Activated CD4-positive, alpha-beta T cell treated with anti-CD3 and anti-CD28 coated beads for 36 hours (primary cell): Measurements from ENCODE around the gene NMNAT2. TPM values are rescaled to one million over a fixed set of nuclear protein-coding genes. Genes with fewer than 3 reads are reported as not detected.

Experiments used
- ATAC-seq: fragments of 200-7000 bp; cut with Tn5 transposase; one replicate; pipeline ENCODE4 v1.10.0; 2021; ENCODE audit warnings: mild to moderate bottlenecking, moderate library complexity
- CTCF ChIA-PET: fragments of 350-600 bp; sonication (Branson Sonifier 250); formaldehyde crosslinking; loops from one replicate; lab custom pipeline; 2021; ENCODE audit warnings: antibody characterized with exemption; lab: Charles Lee
- POLR2A ChIA-PET: fragments of 350-600 bp; sonication (Branson Sonifier 250); formaldehyde crosslinking; loops from one replicate; lab custom pipeline; 2021; ENCODE audit warnings: antibody characterized with exemption, inconsistent platforms; lab: Charles Lee
- DNase-seq: peaks from one replicate; pipeline ENCODE4 v3.0.0-alpha.2; 2020
- H3K27ac Mint-ChIP-seq: one replicate; pipeline ENCODE4 v1.8.0; 2021; ENCODE audit warnings: mixed read lengths
- H3K27me3 Mint-ChIP-seq: one replicate; pipeline ENCODE4 v1.8.0; 2021; ENCODE audit warnings: mixed read lengths
- H3K36me3 Mint-ChIP-seq: one replicate; pipeline ENCODE4 v1.8.0; 2021; ENCODE audit warnings: low read depth, mixed read lengths
- H3K4me1 Mint-ChIP-seq: one replicate; pipeline ENCODE4 v1.8.0; 2021; ENCODE audit warnings: mixed read lengths
- H3K4me3 Mint-ChIP-seq: one replicate; pipeline ENCODE4 v1.8.0; 2021; ENCODE audit warnings: mild to moderate bottlenecking, moderate library complexity, mixed read lengths
- H3K9me3 Mint-ChIP-seq: one replicate; pipeline ENCODE4 v1.8.0; 2021; ENCODE audit warnings: low read depth, mixed read lengths
- intact Hi-C, 2 experiments: fragments of 100-400 bp; cut with DNase I in 1 of 2; cut with micrococcal nuclease in 1 of 2; formaldehyde crosslinking; loops; one replicate each; pipeline versions ENCODE4 v1.14.2 to v1.15.1; 2022 to 2024; cut with DNase I, micrococcal nuclease
- total RNA-seq, 2 experiments: library from RNA; stranded (reverse); gene quantifications; one replicate each; pipeline ENCODE4 v1.2.3, GENCODE V29; 2021

Gene NMNAT2
- total RNA-seq, 2 experiments from 2014 or later, result not detected

GRCh38 chr1:183308719-183309118 lies 109.5 kb downstream of the NMNAT2 start:
- intact Hi-C loops, result no loop called here
- H3K27ac Mint-ChIP-seq, result no peak overlapping the region
- no peaks in the 10 kb centered on the region for H3K9me3 Mint-ChIP-seq
- POLR2A ChIA-PET, result no interaction called here
- H3K36me3 Mint-ChIP-seq, result no peaks in the 10 kb centered on the region
- H3K4me1 Mint-ChIP-seq, result peaks cover 8% of the 10 kb centered on the region
- no peak overlapping the region for H3K4me3 Mint-ChIP-seq
- peaks cover 5% of the 10 kb centered on the region for H3K27me3 Mint-ChIP-seq
- ATAC-seq, result no peak
- CTCF ChIA-PET, result interaction anchor here (0.6 kb wide), 1 partner anchor 455 kb away, joined by 3 read pairs; no protein-coding TSS in a partner anchor
- no peak for DNase-seq

- ChIA-PET POLR2A (no interaction called here), CTCF (interaction anchor here (1.2 to 1.8 kb wide), 5 partner anchors 10 to 379 kb away, joined by 3 to 9 read pairs (median 4); no protein-coding TSS in a partner anchor)
- ATAC-seq (no peak), DNase-seq (no peak)
- Mint-ChIP-seq H3K9me3 (no peaks in the 10 kb centered on the region), H3K36me3 (no peaks in the 10 kb centered on the region), H3K27ac (no peak overlapping the region), H3K4me1 (peaks cover 8% of the 10 kb centered on the region), H3K27me3 (peaks cover 5% of the 10 kb centered on the region), H3K4me3 (no peak overlapping the region)
- intact Hi-C loops, result no loop called here
These were observed 111.7 kb downstream of the NMNAT2 start for GRCh38 chr1:183306317-183307042.

DNA sequence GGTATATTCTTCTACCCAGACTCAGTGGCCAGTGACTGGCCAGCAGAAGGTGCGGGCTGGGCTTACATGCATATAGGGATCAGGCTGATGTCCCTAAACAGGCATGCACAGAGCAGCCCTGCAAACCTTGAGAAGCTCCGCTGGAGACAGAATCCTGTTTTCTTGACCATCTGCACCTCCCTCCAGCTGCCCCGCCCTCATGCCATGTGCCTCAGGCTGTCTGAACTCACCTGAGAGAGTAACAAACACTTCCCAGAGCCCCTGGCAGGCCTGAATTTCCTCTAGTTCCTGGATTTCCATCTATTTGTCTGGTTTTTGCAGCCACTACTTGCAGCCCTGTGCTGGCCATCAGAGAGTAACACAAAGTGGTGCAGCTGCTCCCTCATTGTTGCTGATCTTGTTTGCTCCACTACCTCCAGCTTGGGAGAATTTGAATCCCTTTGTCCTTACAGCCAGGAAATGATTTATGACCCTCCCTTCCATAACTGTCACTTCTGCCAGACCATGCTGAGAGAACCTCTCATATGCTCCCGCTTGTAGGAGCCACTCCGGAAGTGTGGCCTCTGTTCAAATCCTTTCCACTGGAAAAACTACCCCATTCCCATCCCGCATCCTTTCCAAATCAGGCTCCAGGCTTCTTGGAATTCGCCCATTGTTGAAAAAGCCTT lies 113.6 kb downstream of the NMNAT2 start:
- Mint-ChIP-seq H3K9me3 (no peaks in the 10 kb centered on the region), H3K27me3 (peaks cover 5% of the 10 kb centered on the region), H3K36me3 (no peaks in the 10 kb centered on the region), H3K4me1 (no peaks in the 10 kb centered on the region), H3K27ac (no peak overlapping the region), H3K4me3 (no peak overlapping the region)
- POLR2A ChIA-PET, result no interaction called here
- ATAC-seq (no peak), DNase-seq (no peak)
- intact Hi-C loops, result no loop called here
- CTCF ChIA-PET, result interaction anchor here (0.6 to 1.3 kb wide), 3 partner anchors 23 to 438 kb away, joined by 3 read pairs; no protein-coding TSS in a partner anchor

- no peaks in the 10 kb centered on the region for H3K36me3 Mint-ChIP-seq
- intact Hi-C loops, result no loop called here
- peaks cover 5% of the 10 kb centered on the region for H3K27me3 Mint-ChIP-seq
- no peaks in the 10 kb centered on the region for H3K9me3 Mint-ChIP-seq
- H3K27ac Mint-ChIP-seq, result no peak overlapping the region
- no peaks in the 10 kb centered on the region for H3K4me1 Mint-ChIP-seq
- ATAC-seq, result no peak
- ChIA-PET POLR2A (no interaction called here), CTCF (no interaction called here)
- no peak for DNase-seq
- H3K4me3 Mint-ChIP-seq, result no peak overlapping the region
These were observed 114.3 kb downstream of the NMNAT2 start for GRCh38 chr1:183303901-183304300.

GRCh38 chr1:183303323-183303645 lies 114.9 kb downstream of the NMNAT2 start:
- Mint-ChIP-seq H3K36me3 (no peaks in the 10 kb centered on the region), H3K4me3 (no peak overlapping the region), H3K27me3 (peaks cover 5% of the 10 kb centered on the region), H3K9me3 (no peaks in the 10 kb centered on the region), H3K4me1 (no peaks in the 10 kb centered on the region), H3K27ac (no peak overlapping the region)
- ChIA-PET CTCF (no interaction called here), POLR2A (no interaction called here)
- intact Hi-C loops, result no loop called here
- no peak for ATAC-seq
- no peak for DNase-seq

GRCh38 chr1:183302452-183303322 lies 115.5 kb downstream of the NMNAT2 start:
- Mint-ChIP-seq H3K9me3 (no peaks in the 10 kb centered on the region), H3K36me3 (no peaks in the 10 kb centered on the region), H3K27me3 (peaks cover 5% of the 10 kb centered on the region), H3K4me1 (no peaks in the 10 kb centered on the region), H3K4me3 (no peak overlapping the region), H3K27ac (no peak overlapping the region)
- no peak for DNase-seq
- CTCF ChIA-PET, result no interaction called here
- POLR2A ChIA-PET, result no interaction called here
- ATAC-seq, result no peak
- intact Hi-C loops, result no loop called here

- ChIA-PET POLR2A (interaction anchor here (0.6 kb wide), 1 partner anchor 352 kb away, joined by 3 read pairs; the partner anchor contains the start of gene APOBEC4), CTCF (interaction anchor here (1.4 kb wide), 1 partner anchor 18 kb away, joined by 3 read pairs; no protein-coding TSS in a partner anchor)
- H3K4me3 Mint-ChIP-seq, result no peak overlapping the region
- H3K9me3 Mint-ChIP-seq, result no peaks in the 10 kb centered on the region
- ATAC-seq, result no peak
- H3K27ac Mint-ChIP-seq, result no peak overlapping the region
- H3K4me1 Mint-ChIP-seq, result no peaks in the 10 kb centered on the region
- H3K36me3 Mint-ChIP-seq, result no peaks in the 10 kb centered on the region
- intact Hi-C loops, result no loop called here
- H3K27me3 Mint-ChIP-seq, result peaks cover 5% of the 10 kb centered on the region
- no peak for DNase-seq
These were observed 116.9 kb downstream of the NMNAT2 start for GRCh38 chr1:183301239-183301638.

DNA sequence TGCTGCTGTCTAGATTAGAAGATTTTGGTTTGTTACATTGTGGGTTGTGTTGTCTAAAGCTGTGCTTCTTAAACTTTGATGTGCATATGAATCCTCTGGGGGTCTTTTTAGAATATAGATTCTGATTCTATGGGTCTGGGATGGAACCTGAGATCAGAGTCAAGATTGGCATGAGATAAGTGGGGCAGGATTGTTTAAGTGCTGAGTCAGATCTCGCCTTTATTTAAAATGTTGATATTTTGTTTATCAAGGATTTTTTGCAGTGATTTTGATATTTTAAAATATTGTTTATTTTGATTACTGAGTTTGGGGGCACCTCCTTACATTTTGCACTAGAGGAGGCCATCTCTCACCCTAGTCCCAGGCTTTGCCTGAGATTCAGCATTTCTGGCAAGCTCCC lies 117.4 kb downstream of the NMNAT2 start:
- Mint-ChIP-seq H3K27me3 (peaks cover 5% of the 10 kb centered on the region), H3K4me3 (no peak overlapping the region), H3K36me3 (no peaks in the 10 kb centered on the region), H3K9me3 (no peaks in the 10 kb centered on the region), H3K27ac (no peak overlapping the region), H3K4me1 (no peaks in the 10 kb centered on the region)
- ATAC-seq (no peak), DNase-seq (no peak)
- intact Hi-C loops, result no loop called here
- CTCF ChIA-PET, result interaction anchor here (1.4 kb wide), 1 partner anchor 18 kb away, joined by 3 read pairs; no protein-coding TSS in a partner anchor
- POLR2A ChIA-PET, result interaction anchor here (0.6 kb wide), 1 partner anchor 353 kb away, joined by 3 read pairs; the partner anchor contains the start of gene APOBEC4

DNA sequence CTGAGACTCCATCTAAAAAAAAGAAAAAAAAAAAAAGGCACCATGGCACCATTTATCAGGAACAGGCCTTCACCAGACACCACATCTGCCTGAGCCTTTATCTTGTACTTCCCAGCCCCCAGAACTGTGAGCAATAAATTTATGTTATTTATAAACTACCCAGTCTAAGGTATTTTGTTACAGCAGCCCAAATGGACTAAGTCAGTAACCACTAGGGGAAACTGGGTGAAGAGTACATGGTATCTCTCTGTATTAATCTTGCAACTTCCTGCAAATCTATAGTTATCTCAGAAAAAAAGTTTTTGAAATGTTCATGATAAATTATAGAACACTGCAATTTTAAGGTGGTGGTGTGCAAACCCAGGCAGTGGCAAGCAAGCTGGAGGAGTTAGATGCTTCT lies 117.8 kb downstream of the NMNAT2 start:
- Mint-ChIP-seq H3K36me3 (no peaks in the 10 kb centered on the region), H3K4me1 (no peaks in the 10 kb centered on the region), H3K27me3 (peaks cover 5% of the 10 kb centered on the region), H3K9me3 (no peaks in the 10 kb centered on the region), H3K4me3 (no peak overlapping the region), H3K27ac (no peak overlapping the region)
- ChIA-PET POLR2A (interaction anchor here (0.6 kb wide), 1 partner anchor 353 kb away, joined by 3 read pairs; the partner anchor contains the start of gene APOBEC4), CTCF (interaction anchor here (1.4 kb wide), 1 partner anchor 17 kb away, joined by 3 read pairs; no protein-coding TSS in a partner anchor)
- DNase-seq (no peak), ATAC-seq (no peak)
- intact Hi-C loops, result no loop called here

DNA sequence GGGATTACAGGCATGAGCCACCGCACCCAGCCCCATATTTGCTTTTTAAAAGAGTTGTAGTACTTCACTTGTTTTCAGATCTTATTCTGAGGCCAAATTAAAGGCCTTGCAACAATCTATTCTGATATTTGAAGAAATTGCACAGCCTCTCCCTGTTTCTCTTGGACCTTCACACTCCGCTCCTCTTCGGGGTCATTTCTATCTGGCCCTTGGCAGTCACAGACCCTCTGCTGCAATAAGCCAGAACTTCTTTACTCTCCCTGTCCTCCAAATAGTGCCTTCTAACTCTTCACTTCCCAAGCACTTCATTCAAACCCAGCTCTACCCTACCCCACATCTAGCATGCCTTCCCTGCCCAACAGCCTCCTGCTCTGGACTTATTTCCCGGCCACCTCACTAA lies 121.4 kb downstream of the NMNAT2 start:
- Mint-ChIP-seq H3K4me1 (no peaks in the 10 kb centered on the region), H3K9me3 (no peaks in the 10 kb centered on the region), H3K36me3 (no peaks in the 10 kb centered on the region), H3K27me3 (no peaks in the 10 kb centered on the region), H3K27ac (no peak overlapping the region), H3K4me3 (no peak overlapping the region)
- intact Hi-C loops, result no loop called here
- no peak for ATAC-seq
- ChIA-PET CTCF (interaction anchor here (1.4 to 1.7 kb wide), 2 partner anchors 14 to 19 kb away, joined by 4 to 5 read pairs; no protein-coding TSS in a partner anchor), POLR2A (no interaction called here)
- DNase-seq, result no peak

GRCh38 chr1:183295521-183295920 lies 122.7 kb downstream of the NMNAT2 start:
- H3K4me3 Mint-ChIP-seq, result no peak overlapping the region
- no peaks in the 10 kb centered on the region for H3K4me1 Mint-ChIP-seq
- POLR2A ChIA-PET, result no interaction called here
- no peaks in the 10 kb centered on the region for H3K36me3 Mint-ChIP-seq
- no peak overlapping the region for H3K27ac Mint-ChIP-seq
- no peaks in the 10 kb centered on the region for H3K9me3 Mint-ChIP-seq
- CTCF ChIA-PET, result interaction anchor here (0.6 to 1.4 kb wide), 3 partner anchors 13 to 314 kb away, joined by 3 to 5 read pairs (median 3); no protein-coding TSS in a partner anchor
- intact Hi-C loops, result no loop called here
- H3K27me3 Mint-ChIP-seq, result no peaks in the 10 kb centered on the region
- DNase-seq (no peak), ATAC-seq (no peak)
